NCI-H2081 treated with DMSO at 0.1 percent for 48 hours (cell line): ENCODE results near the gene ANK3.

ENCODE experiments used
- DNase-seq: peaks from one replicate; lab custom pipeline; 2025; lab: John Stamatoyannopoulos, UW

ANK3 gene

DNA sequence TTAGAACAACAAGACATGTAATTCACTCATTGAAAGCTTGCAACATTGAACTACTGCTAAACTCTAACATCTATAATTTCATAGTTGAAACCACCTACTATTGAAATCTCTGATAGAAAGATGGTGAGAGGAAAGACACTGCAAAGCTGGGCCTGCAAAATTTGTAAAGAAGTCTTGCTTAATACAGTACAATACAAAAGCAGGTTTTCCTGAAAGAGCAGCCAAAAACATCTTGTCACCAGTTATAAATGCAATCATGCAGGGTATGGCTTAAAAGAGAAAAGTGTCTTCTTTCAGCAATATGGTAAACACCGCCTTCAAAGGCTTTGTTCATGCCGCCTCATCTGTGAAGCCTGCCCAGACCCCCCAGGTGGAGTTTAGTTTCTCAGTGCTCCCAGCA, 109.2 kb downstream of the ANK3 start:
- no peak for DNase-seq

DNA sequence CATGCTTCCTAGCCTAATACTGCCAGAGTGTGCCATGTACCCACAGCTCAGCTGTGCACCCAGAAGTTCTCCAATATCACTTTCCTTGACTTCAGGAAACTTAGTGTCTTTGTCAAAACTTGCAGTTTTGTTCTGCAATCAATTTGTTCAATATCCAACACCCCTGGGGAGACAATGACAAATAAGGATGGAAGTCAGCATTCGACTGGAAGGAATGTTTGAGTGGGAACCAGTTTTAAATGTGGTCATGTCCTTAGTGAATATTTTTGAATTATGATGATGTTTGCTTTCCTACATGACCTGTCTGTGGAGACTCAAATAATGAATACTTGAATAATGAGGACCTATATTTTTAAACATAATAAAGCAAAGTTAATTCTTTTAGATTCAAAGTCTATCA, 112.0 kb downstream of the ANK3 start:
- DNase-seq, result no peak

DNA sequence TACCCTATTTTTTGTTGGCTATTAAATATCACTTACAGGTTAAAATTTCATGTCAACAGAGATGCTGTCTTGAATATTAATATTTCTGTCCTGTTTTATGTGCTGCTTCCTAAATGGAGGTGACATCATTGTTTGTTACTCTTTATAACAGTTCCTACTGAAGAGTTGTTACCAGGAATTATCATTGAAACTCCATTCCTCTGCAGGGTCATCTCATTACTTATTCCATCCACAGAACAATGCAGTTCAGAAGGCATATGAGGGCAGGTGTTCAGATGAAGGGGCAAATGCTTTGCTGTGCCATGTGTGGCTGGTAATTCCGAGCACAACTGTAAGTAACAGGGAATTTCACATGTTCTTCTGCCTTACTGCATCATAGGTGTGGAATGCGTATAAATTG, 113.4 kb downstream of the ANK3 start:
- no peak for DNase-seq

DNA sequence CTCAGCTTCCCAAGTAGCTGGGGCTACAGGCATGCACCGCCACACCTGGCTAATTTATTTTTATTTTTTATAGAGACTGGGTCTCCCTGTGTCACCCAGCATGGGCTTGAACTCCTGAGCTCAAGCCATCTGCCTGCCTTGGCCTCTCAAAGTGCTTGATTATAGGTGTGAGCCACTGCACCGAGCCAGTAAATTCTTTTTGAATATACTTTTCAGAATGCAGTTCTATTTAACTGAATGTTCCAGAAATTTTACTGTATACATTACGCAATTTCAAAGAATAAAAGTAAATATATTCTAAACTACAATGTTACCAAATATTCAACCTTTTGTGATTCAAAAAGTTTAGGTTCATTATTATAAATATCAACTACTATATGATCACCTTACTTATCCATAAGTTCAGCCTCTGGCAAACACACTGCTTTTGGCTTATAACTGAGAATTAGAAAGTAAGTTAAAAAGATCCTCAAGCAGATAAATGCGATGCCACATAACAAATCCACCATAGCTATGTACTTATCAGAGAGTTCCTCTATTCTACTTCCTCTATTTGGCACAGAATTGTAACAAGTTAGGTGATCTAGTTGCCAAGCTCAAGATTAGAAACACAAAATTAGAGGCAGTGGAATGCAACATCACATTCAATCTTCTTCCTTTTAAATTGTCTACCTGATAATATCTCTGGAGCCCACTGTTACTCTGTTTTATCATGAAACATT, 118.2 kb downstream of the ANK3 start:
- DNase-seq, result no peak

GRCh38 chr10:60270426-60270825, 119.2 kb downstream of the ANK3 start:
- no peak for DNase-seq

- DNase-seq, result no peak
These were observed 121.9 kb downstream of the ANK3 start for GRCh38 chr10:60267802-60268201.

- no peak for DNase-seq
These were observed 123.2 kb downstream of the ANK3 start for GRCh38 chr10:60266513-60266912.

GRCh38 chr10:60262647-60263126, 127.0 kb downstream of the ANK3 start:
- DNase-seq, result no peak

DNA sequence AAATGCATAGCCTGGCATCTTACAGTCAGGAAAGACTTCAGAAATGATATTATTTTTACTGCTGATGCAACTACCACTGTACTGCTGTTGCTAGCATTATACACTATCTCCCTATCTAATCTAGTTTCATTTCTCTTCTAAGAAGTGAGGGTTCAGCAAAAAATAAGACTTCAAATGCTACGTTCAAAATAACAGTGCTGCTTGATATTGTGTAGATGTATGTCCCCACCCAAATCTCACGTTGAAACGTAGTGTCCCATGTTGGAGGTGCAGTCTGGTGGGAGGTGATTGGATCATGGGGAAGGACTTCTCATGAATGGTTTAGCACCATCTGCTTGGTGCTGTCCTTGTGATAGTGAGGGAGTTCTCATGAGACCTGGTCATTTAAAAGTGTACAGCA, 129.4 kb downstream of the ANK3 start:
- DNase-seq, result no peak

DNA sequence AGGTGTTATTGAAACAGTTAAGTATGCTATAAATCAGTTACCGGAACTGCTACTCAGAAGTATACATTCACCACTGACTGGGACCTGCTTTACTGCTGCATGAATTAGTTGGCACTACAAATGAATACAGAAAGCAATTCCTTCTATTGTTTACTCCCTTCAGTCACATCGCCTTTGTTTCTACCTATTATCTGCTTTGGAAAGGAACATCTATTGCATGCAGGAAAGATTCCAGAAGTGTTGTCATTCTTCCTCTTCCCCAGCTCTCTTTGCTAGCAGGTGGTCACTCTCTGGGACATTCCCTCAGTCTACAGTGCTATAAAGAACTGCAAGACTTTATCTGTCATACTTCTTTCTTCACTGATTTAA, 131.3 kb downstream of the ANK3 start:
- no peak for DNase-seq

- no peak for DNase-seq
These were observed 131.8 kb downstream of the ANK3 start for GRCh38 chr10:60257767-60258428.

- DNase-seq, result no peak
These were observed 134.9 kb downstream of the ANK3 start for GRCh38 chr10:60254776-60255175.

DNA sequence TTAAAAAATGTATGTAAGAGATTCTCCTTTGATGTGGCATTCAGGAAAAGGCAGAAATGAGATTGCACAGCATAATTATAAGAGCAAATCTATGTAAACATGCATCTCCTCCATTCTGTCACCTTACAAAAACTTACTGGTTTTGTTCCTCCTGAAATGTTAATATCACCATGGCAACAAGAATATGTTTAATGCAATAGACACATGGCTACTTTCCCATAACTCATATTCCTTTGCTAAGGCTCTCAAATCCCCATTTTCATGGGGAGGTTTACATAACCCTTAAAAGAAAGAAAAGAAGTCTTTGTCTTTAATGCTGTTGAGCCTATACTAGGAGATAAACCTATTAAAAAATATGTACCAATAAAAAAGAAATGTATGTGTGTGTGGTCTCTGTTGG, 136.2 kb downstream of the ANK3 start:
- no peak for DNase-seq

DNA sequence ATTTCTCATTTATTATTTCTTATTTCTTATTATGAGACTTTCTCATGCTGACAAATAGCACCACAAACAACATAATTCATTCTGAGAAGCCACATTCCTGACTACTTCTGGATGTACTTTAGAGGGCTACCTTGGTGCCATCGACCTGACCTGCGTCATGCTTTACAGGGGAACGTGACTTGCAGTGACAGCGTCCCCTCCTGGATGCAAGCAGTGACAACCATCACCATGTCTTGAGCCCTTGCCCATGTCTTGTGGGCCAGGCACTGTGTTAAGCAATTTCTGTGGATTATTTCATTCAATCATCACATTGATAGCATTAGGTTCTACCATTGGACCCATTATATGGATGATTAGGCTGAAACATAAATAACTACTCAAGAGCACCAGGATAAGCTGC, 137.0 kb downstream of the ANK3 start:
- DNase-seq, result no peak

- no peak for DNase-seq
These were observed 143.3 kb downstream of the ANK3 start for GRCh38 chr10:60246382-60246781.

DNA sequence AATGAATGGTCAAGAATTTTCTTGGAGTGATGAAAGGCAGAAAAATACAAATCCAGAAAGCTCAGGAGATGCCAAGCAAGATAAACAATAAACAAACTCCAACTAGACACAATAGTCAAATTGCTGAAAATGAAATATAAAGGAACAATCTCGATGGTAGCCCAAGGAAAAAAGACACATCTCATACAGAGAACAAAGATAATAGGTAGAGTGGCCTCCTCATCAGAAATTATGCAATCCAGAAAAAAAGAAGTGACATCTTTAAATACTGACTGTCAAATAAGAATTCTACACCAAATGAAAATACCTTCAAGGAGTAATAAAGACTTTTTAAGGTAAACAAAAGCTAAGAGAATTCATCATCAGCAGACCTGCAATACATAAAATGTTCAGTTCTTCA, 150.4 kb downstream of the ANK3 start:
- DNase-seq, result no peak

GRCh38 chr10:60238759-60239100, 150.9 kb downstream of the ANK3 start:
- no peak for DNase-seq

DNA sequence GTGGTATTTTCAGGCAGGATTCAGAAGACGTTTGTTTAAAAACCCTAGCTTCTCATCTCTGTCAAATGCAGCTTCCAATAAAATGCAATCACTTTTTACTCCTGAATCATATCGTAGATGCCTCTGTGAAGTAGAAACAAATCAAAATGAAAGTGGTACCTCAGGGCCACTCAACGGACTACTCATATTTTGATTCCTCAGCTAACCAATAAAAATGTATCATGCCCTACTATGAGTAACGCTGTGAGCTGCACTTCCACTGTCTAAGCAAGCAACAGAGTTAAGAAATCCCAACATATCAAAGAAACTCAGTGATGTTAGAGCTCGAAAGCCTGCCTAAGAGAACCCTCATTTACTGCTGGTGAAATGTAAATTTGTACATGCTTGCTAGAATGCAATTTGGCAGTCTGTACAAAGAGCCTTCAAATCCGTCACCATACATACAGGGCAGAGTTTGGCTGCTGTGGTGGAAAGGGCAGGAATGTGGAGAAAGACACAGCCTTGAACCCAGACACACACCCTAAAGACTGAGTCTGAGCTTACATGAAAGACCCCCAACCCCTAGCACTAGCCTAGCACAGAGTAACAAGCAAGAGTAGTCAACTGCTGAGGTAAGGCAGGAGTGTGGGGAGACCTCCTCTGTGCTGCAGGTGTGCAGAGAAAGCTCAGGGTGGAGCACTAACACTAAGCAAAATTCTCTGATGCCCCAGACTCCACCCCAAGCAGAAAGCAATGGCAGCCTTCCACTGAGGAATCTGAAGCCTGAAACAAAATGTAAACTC, 151.5 kb downstream of the ANK3 start:
- no peak for DNase-seq

DNA sequence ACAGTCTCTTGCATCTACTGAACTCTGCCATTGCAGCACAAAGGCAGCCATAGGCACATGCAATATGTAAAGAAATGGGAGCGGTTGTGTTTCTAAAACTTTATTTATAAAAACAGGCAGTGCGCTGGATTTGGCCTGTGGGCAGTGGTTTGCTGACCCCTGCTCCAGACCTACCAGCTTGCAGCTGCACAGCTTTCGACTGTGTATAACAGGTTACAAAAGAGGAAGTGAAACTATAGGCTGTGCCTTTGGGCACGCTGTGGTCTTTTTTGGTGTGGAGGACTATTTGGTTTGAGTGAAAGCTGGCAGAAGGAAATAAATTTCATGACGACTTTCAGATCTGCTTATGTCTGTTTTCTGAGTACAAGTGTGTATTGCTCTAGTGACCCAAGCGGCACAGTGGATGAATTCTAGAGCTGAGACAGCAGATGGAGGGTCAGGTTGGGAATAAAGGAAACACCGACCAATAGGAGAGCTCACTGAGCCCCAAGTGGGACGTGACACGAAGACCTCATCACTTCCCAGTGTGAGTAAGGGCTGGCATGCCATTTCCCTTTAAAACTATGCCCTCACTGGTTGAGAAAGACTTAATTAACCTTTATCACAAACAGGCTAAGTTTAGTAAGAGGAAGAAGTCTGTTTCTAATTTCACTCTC, 152.7 kb downstream of the ANK3 start:
- no peak for DNase-seq

DNA sequence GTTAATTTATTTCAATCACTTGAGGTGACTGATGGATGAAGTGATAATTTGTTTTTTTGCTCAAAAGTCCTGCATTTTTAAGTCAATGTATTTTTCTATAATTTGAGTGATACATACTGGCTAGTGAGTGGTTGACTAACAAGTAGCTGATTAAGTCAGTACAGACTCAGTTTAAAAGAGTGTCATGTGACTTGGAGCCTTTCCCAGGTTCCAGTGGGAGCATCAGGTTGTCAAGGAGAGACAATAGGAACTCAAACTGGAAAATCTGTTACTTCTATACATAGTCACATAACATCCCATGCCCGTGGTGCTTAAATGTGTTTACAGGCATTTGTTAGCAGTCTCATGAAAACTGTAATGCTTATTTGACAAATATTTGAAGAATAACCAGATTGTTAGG, 154.7 kb downstream of the ANK3 start:
- DNase-seq, result no peak

- DNase-seq, result no peak
These were observed 155.1 kb downstream of the ANK3 start for GRCh38 chr10:60234551-60234950.

GRCh38 chr10:60230892-60231291, 158.8 kb downstream of the ANK3 start:
- no peak for DNase-seq
